ENCODE measurements around the gene SULT2A1.
"Not testable (repeated sequence)": the region's sequence is repeated elsewhere in the genome, so short reads cannot be mapped to it uniquely, and the experiment has no call there.

GRCh38 chr19:47920107-47920506, 34.0 kb upstream of the SULT2A1 start:
- TF ChIP-seq CTCF (IDR thresholded peaks at IDR 0.05) = peak; percentile 22; the same call in 1 of the 2 replicates
- TF ChIP-seq ZFX (IDR thresholded peaks at IDR 0.05; ENCODE audit: borderline replicate concordance) = not testable (repeated sequence)

All from 22Rv1 (cell line).